Erythroblast (primary cell): ENCODE measurements around the gene PPARA.

Experiments
- GATA1 ChIP-seq: IDR thresholded peaks from 2 replicates; pipeline ENCODE4 v1.6.1; 2011; ENCODE audit warnings: low read depth, mild to moderate bottlenecking, control low read depth, low read length, moderate library complexity
- POLR2A ChIP-seq: IDR thresholded peaks from 2 replicates; pipeline ENCODE4 v1.6.1; 2011; ENCODE audit warnings: mild to moderate bottlenecking, low read length

DNA sequence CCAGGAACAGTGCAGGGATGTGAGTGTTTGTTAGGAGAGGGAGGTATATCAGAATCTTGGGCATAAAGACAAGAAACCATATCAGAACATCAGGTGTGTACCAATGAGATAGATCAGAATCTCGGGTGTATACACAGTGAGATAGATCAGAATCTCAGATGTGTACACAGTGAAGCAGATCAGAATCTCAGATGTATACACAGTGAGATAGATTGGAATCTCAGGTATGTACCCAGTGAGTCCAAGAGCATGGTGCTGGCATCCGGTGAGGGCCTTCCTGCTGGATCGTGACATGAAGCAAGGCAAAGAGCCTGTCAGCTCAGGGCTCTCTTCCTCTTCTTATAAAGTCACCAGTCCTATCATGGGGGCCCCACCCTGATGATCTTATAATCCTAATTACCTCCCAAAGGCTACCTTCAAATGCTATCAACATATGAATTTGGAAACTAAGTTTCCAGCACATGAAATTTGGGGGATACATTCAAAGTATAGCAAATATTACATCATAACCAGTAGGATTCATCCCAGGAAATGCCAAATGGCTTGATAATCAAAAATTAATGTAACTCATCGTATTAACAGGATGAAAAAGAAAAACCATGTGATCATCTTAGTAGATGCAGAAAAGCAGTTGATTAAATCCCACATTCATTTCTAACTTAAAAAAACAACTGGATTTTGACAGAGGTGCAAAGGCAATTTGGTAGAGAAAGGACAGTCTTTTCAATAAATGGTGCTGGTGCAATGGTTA, 28.6 kb downstream of the PPARA start:
- TF ChIP-seq POLR2A (no peak), GATA1 (no peak)
